ENCODE data around the gene EXOC3L2.
A peak's percentile ranks its signal among the peaks of the same experiment; 100 is the strongest.

Gene EXOC3L2

GRCh38 chr19:45179072-45179891 lies 65.9 kb downstream of the EXOC3L2 start:
- Histone ChIP-seq H4K20me1 (ENCODE audit: insufficient read depth, low read length) (no peaks in the 10 kb centered on the region), H3K4me3 (ENCODE audit: low read depth, low read length, poor library complexity, severe bottlenecking) (peak overlapping the region; percentile 87), H3K9ac (ENCODE audit: low read length) (peak overlapping the region; percentile 80), H2AFZ (ENCODE audit: low read length) (0 out of 2 replicates have a peak overlapping the region, but pooled peaks have one; percentile 5), H3K4me2 (ENCODE audit: low read length) (peak overlapping the region; percentile 75), H3K27me3 (ENCODE audit: insufficient read depth, low read length) (no peaks in the 10 kb centered on the region), H3K4me1 (ENCODE audit: insufficient read depth, low read length, severe bottlenecking) (peaks cover 24% of the 10 kb centered on the region), H3K36me3 (ENCODE audit: insufficient read depth, low read length) (peaks cover 9% of the 10 kb centered on the region; the same call in 1 of the 2 replicates), H3F3A (ENCODE audit: insufficient read depth, low read length) (no peaks in the 10 kb centered on the region), H3K9me2 (ENCODE audit: low read depth, low read length) (no peaks in the 10 kb centered on the region), H3K27ac (ENCODE audit: low read depth, low read length, poor library complexity, severe bottlenecking) (peak overlapping the region; percentile 64), H3K9me3 (ENCODE audit: low read length) (no peaks in the 10 kb centered on the region), H3K79me2 (ENCODE audit: insufficient read depth, low read length) (peaks cover 3% of the 10 kb centered on the region; the same call in 1 of the 2 replicates)
- TF ChIP-seq, protein P1, sequence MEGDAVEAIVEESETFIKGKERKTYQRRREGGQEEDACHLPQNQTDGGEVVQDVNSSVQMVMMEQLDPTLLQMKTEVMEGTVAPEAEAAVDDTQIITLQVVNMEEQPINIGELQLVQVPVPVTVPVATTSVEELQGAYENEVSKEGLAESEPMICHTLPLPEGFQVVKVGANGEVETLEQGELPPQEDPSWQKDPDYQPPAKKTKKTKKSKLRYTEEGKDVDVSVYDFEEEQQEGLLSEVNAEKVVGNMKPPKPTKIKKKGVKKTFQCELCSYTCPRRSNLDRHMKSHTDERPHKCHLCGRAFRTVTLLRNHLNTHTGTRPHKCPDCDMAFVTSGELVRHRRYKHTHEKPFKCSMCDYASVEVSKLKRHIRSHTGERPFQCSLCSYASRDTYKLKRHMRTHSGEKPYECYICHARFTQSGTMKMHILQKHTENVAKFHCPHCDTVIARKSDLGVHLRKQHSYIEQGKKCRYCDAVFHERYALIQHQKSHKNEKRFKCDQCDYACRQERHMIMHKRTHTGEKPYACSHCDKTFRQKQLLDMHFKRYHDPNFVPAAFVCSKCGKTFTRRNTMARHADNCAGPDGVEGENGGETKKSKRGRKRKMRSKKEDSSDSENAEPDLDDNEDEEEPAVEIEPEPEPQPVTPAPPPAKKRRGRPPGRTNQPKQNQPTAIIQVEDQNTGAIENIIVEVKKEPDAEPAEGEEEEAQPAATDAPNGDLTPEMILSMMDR (IDR thresholded peaks at IDR 0.05; ENCODE audit: low read length): no peak
- TF ChIP-seq EZH2 (IDR thresholded peaks at IDR 0.05; ENCODE audit: borderline replicate concordance, low read length): no peak

DNA sequence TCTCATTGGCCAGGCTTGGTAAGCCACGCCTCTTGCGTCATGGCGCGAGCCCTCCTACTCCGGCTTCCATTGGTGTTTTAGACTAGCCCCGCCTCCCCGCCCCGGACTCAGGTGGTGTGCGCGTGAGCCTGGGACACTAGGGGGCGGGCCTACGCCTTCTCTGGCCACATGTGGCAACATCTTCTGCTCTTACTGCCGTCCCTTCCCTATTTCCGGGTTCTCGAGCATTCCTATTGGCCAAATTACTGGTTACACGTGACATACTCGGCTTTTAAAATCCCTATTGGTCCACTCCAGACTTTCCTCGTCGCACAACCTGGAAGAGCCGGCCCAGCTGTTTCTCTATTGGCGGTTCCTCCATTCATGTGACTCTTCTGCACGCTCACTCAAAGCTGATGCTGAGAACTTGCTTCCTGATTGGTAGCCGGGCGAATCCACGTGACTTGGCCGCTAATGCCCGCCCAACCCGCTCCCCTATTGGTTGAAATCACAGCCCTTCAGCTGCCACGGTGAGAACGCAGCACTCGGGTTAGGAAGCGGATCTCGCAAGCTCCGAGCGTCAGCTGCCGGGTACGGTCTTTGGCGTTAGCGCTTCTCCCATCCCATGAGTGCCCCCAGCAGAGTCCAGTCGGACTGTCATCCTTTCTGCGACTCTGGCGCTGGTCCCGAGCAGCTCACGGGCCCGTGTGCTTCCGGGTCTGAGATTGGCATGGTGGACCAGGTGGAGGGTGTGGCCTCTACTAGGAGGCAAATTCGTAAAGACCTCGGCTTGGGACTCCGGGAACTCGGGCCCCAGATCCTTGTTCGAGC lies 66.7 kb downstream of the EXOC3L2 start, which contains the start of gene BLOC1S3:
Gene BLOC1S3 (plus strand): TSS at position 523 of the 810 bp plus-strand sequence. CDS start 513 bp downstream, outside the sequence.
- H3K9me3 ChIP-seq (ENCODE audit: low read length): no peaks in the 10 kb centered on the region
- TF ChIP-seq, protein P1 (IDR thresholded peaks at IDR 0.05; ENCODE audit: low read length): peak; percentile 38; the same call in 1 of the 2 replicates
- no peak for TF ChIP-seq EZH2 (IDR thresholded peaks at IDR 0.05; ENCODE audit: borderline replicate concordance, low read length)
- H3K4me1 ChIP-seq (ENCODE audit: insufficient read depth, low read length, severe bottlenecking): peaks cover 24% of the 10 kb centered on the region
- peak within 1 kb of the TSS; percentile 87 for H3K4me3 ChIP-seq (ENCODE audit: low read depth, low read length, poor library complexity, severe bottlenecking)
- H4K20me1 ChIP-seq (ENCODE audit: insufficient read depth, low read length): no peaks in the 10 kb centered on the region
- H3F3A ChIP-seq (ENCODE audit: insufficient read depth, low read length): no peaks in the 10 kb centered on the region
- H2AFZ ChIP-seq (ENCODE audit: low read length): 0 out of 2 replicates have a peak within 1 kb of the TSS, but pooled peaks have one; percentile 5
- H3K4me2 ChIP-seq (ENCODE audit: low read length): peak within 1 kb of the TSS; percentile 95
- no peaks in the 10 kb centered on the region for H3K27me3 ChIP-seq (ENCODE audit: insufficient read depth, low read length)
- peaks cover 3% of the 10 kb centered on the region; the same call in 1 of the 2 replicates for H3K79me2 ChIP-seq (ENCODE audit: insufficient read depth, low read length)
- no peaks in the 10 kb centered on the region for H3K9me2 ChIP-seq (ENCODE audit: low read depth, low read length)
- peak within 1 kb of the TSS; percentile 64 for H3K27ac ChIP-seq (ENCODE audit: low read depth, low read length, poor library complexity, severe bottlenecking)
- H3K9ac ChIP-seq (ENCODE audit: low read length): peak within 1 kb of the TSS; percentile 80
- H3K36me3 ChIP-seq (ENCODE audit: insufficient read depth, low read length): peaks cover 9% of the 10 kb centered on the region; the same call in 1 of the 2 replicates

GRCh38 chr19:45177817-45178261 lies 67.4 kb downstream of the EXOC3L2 start, which contains the start of gene TRAPPC6A:
Gene TRAPPC6A (minus strand): TSS chr19:45178237. CDS start chr19:45178218, 19 bp downstream.
- H2AFZ ChIP-seq (ENCODE audit: low read length): 0 out of 2 replicates have a peak within 1 kb of the TSS, but pooled peaks have one; percentile 5
- H3K4me3 ChIP-seq (ENCODE audit: low read depth, low read length, poor library complexity, severe bottlenecking): peak within 1 kb of the TSS; percentile 87
- H3K9me3 ChIP-seq (ENCODE audit: low read length): no peaks in the 10 kb centered on the region
- H3K27me3 ChIP-seq (ENCODE audit: insufficient read depth, low read length): no peaks in the 10 kb centered on the region
- no peaks in the 10 kb centered on the region for H3K9me2 ChIP-seq (ENCODE audit: low read depth, low read length)
- TF ChIP-seq, protein P1 (IDR thresholded peaks at IDR 0.05; ENCODE audit: low read length): no peak
- no peak for TF ChIP-seq EZH2 (IDR thresholded peaks at IDR 0.05; ENCODE audit: borderline replicate concordance, low read length)
- H3K9ac ChIP-seq (ENCODE audit: low read length): peak within 1 kb of the TSS; percentile 80
- H3K79me2 ChIP-seq (ENCODE audit: insufficient read depth, low read length): peaks cover 3% of the 10 kb centered on the region; the same call in 1 of the 2 replicates
- H3K4me2 ChIP-seq (ENCODE audit: low read length): peak within 1 kb of the TSS; percentile 95
- H3F3A ChIP-seq (ENCODE audit: insufficient read depth, low read length): no peaks in the 10 kb centered on the region
- H3K4me1 ChIP-seq (ENCODE audit: insufficient read depth, low read length, severe bottlenecking): peaks cover 24% of the 10 kb centered on the region
- H3K27ac ChIP-seq (ENCODE audit: low read depth, low read length, poor library complexity, severe bottlenecking): peak within 1 kb of the TSS; percentile 64
- H4K20me1 ChIP-seq (ENCODE audit: insufficient read depth, low read length): no peaks in the 10 kb centered on the region
- peaks cover 9% of the 10 kb centered on the region; the same call in 1 of the 2 replicates for H3K36me3 ChIP-seq (ENCODE audit: insufficient read depth, low read length)

Data from OCI-LY1 (cell line).